Measurements from ENCODE around the gene TSSK2. TPM values are rescaled to one million over a fixed set of nuclear protein-coding genes. Genes with fewer than 3 reads are reported as not detected.

The TSSK2 gene
- total and polyA plus RNA-seq, 2 of the 8 experiments (the other 6 are each of a cell fraction or from before 2014, with no cell fraction given): not detected

DNA sequence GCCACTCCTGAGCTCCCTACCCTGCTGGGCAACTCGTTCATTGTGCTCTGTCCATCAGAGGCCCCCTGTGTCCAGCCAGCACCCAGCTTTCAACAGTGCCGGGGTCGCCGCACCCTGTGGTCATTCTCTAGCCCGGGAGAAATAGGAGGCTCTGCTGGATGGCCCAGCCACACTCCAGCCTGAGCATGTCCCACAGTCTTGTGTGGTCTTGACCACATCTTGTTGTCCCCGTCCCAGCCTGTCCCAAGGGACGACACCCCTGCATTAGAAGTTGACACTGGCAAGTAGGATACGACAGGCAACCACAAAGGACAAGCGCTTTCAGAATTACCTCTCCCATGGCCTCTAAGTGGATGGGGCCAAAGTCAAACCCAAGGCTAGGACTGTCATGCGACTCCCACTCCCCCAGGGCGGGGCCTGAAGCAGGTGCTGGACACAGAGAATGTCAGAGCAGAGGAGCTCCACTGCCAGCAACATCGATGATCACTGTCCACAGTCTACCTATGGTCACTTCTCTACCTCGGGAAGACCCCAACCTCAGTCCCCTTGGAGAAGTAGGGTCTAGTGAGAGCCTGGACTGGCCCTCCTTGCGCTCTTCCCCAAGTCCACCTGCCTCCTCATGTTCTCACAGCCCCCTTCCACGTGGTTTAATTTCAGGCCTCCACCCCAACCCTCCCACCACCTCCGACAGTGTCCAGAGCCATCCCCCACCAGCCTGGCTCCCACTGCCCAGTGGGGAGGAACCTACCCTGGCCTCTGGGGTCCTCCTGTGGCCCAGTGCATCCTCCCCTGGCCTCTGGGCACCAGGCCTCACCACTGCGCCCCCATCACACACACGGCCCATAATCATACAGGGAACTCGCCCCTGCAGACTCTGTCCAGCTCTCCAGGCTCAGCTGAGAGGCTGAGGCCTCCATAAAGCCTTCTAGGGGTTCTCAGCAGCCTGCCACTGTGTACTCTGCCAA lies 4.5 kb upstream of the TSSK2 start (continued):
- TF ChIP-seq EP300 (IDR thresholded peaks at IDR 0.05; ENCODE audit: borderline replicate concordance in 1 of 2, low read depth in 2 of 2, low read length in 2 of 2): no peak
- TF ChIP-seq RBBP5 (IDR thresholded peaks at IDR 0.05; ENCODE audit: borderline replicate concordance, low read depth, low read length): no peak

Data from H1 (cell line).